ENCODE data around the gene KANTR. TPM values are rescaled to one million over a fixed set of nuclear protein-coding genes. Genes with fewer than 3 reads are reported as not detected.

Gene KANTR
- total and polyA plus RNA-seq, 2 experiments from 2014 or later, result 6.4 to 15.5 TPM

DNA sequence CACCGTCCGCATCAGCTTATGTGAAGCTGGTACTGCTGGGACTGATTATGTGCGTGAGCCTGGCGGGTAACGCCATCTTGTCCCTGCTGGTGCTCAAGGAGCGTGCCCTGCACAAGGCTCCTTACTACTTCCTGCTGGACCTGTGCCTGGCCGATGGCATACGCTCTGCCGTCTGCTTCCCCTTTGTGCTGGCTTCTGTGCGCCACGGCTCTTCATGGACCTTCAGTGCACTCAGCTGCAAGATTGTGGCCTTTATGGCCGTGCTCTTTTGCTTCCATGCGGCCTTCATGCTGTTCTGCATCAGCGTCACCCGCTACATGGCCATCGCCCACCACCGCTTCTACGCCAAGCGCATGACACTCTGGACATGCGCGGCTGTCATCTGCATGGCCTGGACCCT, 17.3 kb upstream of the KANTR start:
- peaks cover 14% of the 10 kb centered on the region for H3K4me1 ChIP-seq (ENCODE audit: insufficient read depth)
- TF ChIP-seq, protein P1, sequence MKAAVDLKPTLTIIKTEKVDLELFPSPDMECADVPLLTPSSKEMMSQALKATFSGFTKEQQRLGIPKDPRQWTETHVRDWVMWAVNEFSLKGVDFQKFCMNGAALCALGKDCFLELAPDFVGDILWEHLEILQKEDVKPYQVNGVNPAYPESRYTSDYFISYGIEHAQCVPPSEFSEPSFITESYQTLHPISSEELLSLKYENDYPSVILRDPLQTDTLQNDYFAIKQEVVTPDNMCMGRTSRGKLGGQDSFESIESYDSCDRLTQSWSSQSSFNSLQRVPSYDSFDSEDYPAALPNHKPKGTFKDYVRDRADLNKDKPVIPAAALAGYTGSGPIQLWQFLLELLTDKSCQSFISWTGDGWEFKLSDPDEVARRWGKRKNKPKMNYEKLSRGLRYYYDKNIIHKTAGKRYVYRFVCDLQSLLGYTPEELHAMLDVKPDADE (IDR thresholded peaks at IDR 0.05), result no peak
- TF ChIP-seq EZH2phosphoT487 (IDR thresholded peaks at IDR 0.05; ENCODE audit: unreplicated experiment), result no peak
- no peak for TF ChIP-seq EZH2 (IDR thresholded peaks at IDR 0.05; ENCODE audit: low read depth, unreplicated experiment)
- no peak for TF ChIP-seq POLR2AphosphoS5 (IDR thresholded peaks at IDR 0.05; ENCODE audit: low read depth)
- no peak for TF ChIP-seq NANOG (IDR thresholded peaks at IDR 0.05; ENCODE audit: borderline replicate concordance)
- TF ChIP-seq ZNF462 (CRISPR knock-in tag; IDR thresholded peaks at IDR 0.05), result no peak
- TF ChIP-seq REST (IDR thresholded peaks at IDR 0.05; ENCODE audit: unreplicated experiment), result no peak
- TF ChIP-seq CREB1 (CRISPR knock-in tag; IDR thresholded peaks at IDR 0.05; ENCODE audit: low read depth), result no peak
- TF ChIP-seq ZNF331 (CRISPR knock-in tag; IDR thresholded peaks at IDR 0.05; ENCODE audit: low read depth), result no peak
- no peak for TF ChIP-seq ZNF114 (CRISPR knock-in tag; IDR thresholded peaks at IDR 0.05)
- TF ChIP-seq STAT1 (IDR thresholded peaks at IDR 0.05; ENCODE audit: unreplicated experiment), result no peak
- no peak for TF ChIP-seq JUNB (IDR thresholded peaks at IDR 0.05; ENCODE audit: unreplicated experiment)
- TF ChIP-seq CTCF (conservative IDR thresholded peaks at IDR 0.05; ENCODE audit: low read depth in 2 of 2), result no peak
- H4K20me1 ChIP-seq (replicated peaks; ENCODE audit: insufficient read depth), result no peaks in the 10 kb centered on the region
- no peaks in the 10 kb centered on the region for H3K36me3 ChIP-seq (ENCODE audit: insufficient read depth)
- no peak overlapping the region for H3K27ac ChIP-seq (ENCODE audit: low read depth)
- H3K4me1 Mint-ChIP-seq, result peaks cover 25% of the 10 kb centered on the region
- no peaks in the 10 kb centered on the region for H3K36me3 Mint-ChIP-seq (ENCODE audit: low read depth)
- H3K4me2 ChIP-seq, result no peak overlapping the region
- peaks cover 14% of the 10 kb centered on the region for H3K27me3 Mint-ChIP-seq (ENCODE audit: insufficient read depth, low read depth, poor library complexity)
- DNase-seq (ENCODE audit: low spot score), result no peak
- no peak overlapping the region for H2AFZ ChIP-seq
- no peaks in the 10 kb centered on the region for H3K9me3 Mint-ChIP-seq
- no peak overlapping the region for H3K4me3 ChIP-seq
- no peak for ATAC-seq
- no peaks in the 10 kb centered on the region; the same call in 1 of the 2 replicates for H3F3A ChIP-seq (replicated peaks; ENCODE audit: low read depth)
- H3K9me2 ChIP-seq (ENCODE audit: insufficient read depth), result no peaks in the 10 kb centered on the region
- no peak overlapping the region for H3K4me3 Mint-ChIP-seq
- peaks cover 8% of the 10 kb centered on the region; the same call in 1 of the 2 replicates for H3K27me3 ChIP-seq (ENCODE audit: insufficient read depth)
- H3K79me2 ChIP-seq (replicated peaks; ENCODE audit: insufficient read depth), result no peaks in the 10 kb centered on the region
- H3K27ac Mint-ChIP-seq, result no peak overlapping the region
